Measurements from ENCODE around the gene MYO1D.
"Not testable (repeated sequence)": the region's sequence is repeated elsewhere in the genome, so short reads cannot be mapped to it uniquely, and the experiment has no call there.

MYO1D gene

GRCh38 chr17:32876417-32877163, at the start of gene MYO1D:
Gene MYO1D, minus strand, starts transcription at chr17:32877124. Its CDS starts 252 bp downstream, at chr17:32876872.
- Mint-ChIP-seq H3K9me3 (ENCODE audit: low read depth) (no peaks in the 10 kb centered on the region), H3K27me3 (no peaks in the 10 kb centered on the region), H3K4me3 (peak within 1 kb of the TSS; percentile 95)

GRCh38 chr17:32926183-32926582, 49.3 kb upstream of the MYO1D start:
- H3K4me3 Mint-ChIP-seq = no peak overlapping the region
- H3K27ac Mint-ChIP-seq = no peak overlapping the region
- H3K9me3 Mint-ChIP-seq (ENCODE audit: low read depth) = no peaks in the 10 kb centered on the region
- H3K4me1 Mint-ChIP-seq (ENCODE audit: low read depth) = peaks cover 2% of the 10 kb centered on the region
- H3K36me3 Mint-ChIP-seq = no peaks in the 10 kb centered on the region
- peaks cover 21% of the 10 kb centered on the region for H3K27me3 Mint-ChIP-seq

More at GRCh38 chr17:32876417-32877163, at the start of gene MYO1D:
- Mint-ChIP-seq H3K27ac (peak within 1 kb of the TSS; percentile 86), H3K4me1 (ENCODE audit: low read depth) (peaks cover 13% of the 10 kb centered on the region), H3K36me3 (peaks cover 2% of the 10 kb centered on the region)

- peaks cover 15% of the 10 kb centered on the region for H3K27me3 Mint-ChIP-seq
- H3K4me3 Mint-ChIP-seq; H3K36me3 Mint-ChIP-seq; H3K4me1 Mint-ChIP-seq (ENCODE audit: low read depth); H3K27ac Mint-ChIP-seq; H3K9me3 Mint-ChIP-seq (ENCODE audit: low read depth): not testable (repeated sequence)
Observed at GRCh38 chr17:32923905-32924304, 47.0 kb upstream of the MYO1D start.

- H3K4me3 Mint-ChIP-seq = no peak overlapping the region
- H3K4me1 Mint-ChIP-seq (ENCODE audit: low read depth) = no peaks in the 10 kb centered on the region
- no peak overlapping the region for H3K27ac Mint-ChIP-seq
- H3K27me3 Mint-ChIP-seq = peaks cover 8% of the 10 kb centered on the region
- no peaks in the 10 kb centered on the region for H3K36me3 Mint-ChIP-seq
- H3K9me3 Mint-ChIP-seq (ENCODE audit: low read depth) = no peaks in the 10 kb centered on the region
Observed at GRCh38 chr17:32921017-32921416, 44.1 kb upstream of the MYO1D start.

GRCh38 chr17:32920293-32920692, 43.4 kb upstream of the MYO1D start:
- Mint-ChIP-seq H3K4me3 (no peak overlapping the region), H3K9me3 (ENCODE audit: low read depth) (no peaks in the 10 kb centered on the region), H3K27me3 (peaks cover 2% of the 10 kb centered on the region), H3K27ac (no peak overlapping the region), H3K4me1 (ENCODE audit: low read depth) (no peaks in the 10 kb centered on the region), H3K36me3 (no peaks in the 10 kb centered on the region)

GRCh38 chr17:32919876-32920275, 43.0 kb upstream of the MYO1D start:
- not testable (repeated sequence) for H3K27me3 Mint-ChIP-seq; H3K4me3 Mint-ChIP-seq; H3K4me1 Mint-ChIP-seq (ENCODE audit: low read depth); H3K36me3 Mint-ChIP-seq; H3K27ac Mint-ChIP-seq; H3K9me3 Mint-ChIP-seq (ENCODE audit: low read depth)

- Mint-ChIP-seq H3K4me3 (no peak overlapping the region), H3K4me1 (ENCODE audit: low read depth) (no peaks in the 10 kb centered on the region), H3K27me3 (no peaks in the 10 kb centered on the region), H3K36me3 (no peaks in the 10 kb centered on the region), H3K27ac (no peak overlapping the region), H3K9me3 (ENCODE audit: low read depth) (no peaks in the 10 kb centered on the region)
Observed at GRCh38 chr17:32917842-32918241, 40.9 kb upstream of the MYO1D start.

- H3K27ac Mint-ChIP-seq = no peak overlapping the region
- no peaks in the 10 kb centered on the region for H3K27me3 Mint-ChIP-seq
- H3K9me3 Mint-ChIP-seq (ENCODE audit: low read depth) = no peaks in the 10 kb centered on the region
- H3K4me3 Mint-ChIP-seq = no peak overlapping the region
- H3K4me1 Mint-ChIP-seq (ENCODE audit: low read depth) = no peaks in the 10 kb centered on the region
- no peaks in the 10 kb centered on the region for H3K36me3 Mint-ChIP-seq
Observed at GRCh38 chr17:32917081-32917480, 40.2 kb upstream of the MYO1D start.

GRCh38 chr17:32916134-32916533, 39.2 kb upstream of the MYO1D start:
- Mint-ChIP-seq H3K4me3 (no peak overlapping the region), H3K4me1 (ENCODE audit: low read depth) (no peaks in the 10 kb centered on the region), H3K27me3 (no peaks in the 10 kb centered on the region), H3K9me3 (ENCODE audit: low read depth) (no peaks in the 10 kb centered on the region), H3K36me3 (no peaks in the 10 kb centered on the region), H3K27ac (no peak overlapping the region)

- Mint-ChIP-seq H3K4me3 (no peak overlapping the region), H3K27me3 (no peaks in the 10 kb centered on the region)
Observed at GRCh38 chr17:32915245-32915644, 38.3 kb upstream of the MYO1D start.

GRCh38 chr17:32914181-32914580, 37.3 kb upstream of the MYO1D start:
- Mint-ChIP-seq H3K36me3 (no peaks in the 10 kb centered on the region), H3K9me3 (ENCODE audit: low read depth) (no peaks in the 10 kb centered on the region), H3K4me1 (ENCODE audit: low read depth) (no peaks in the 10 kb centered on the region), H3K27ac (no peak overlapping the region), H3K27me3 (no peaks in the 10 kb centered on the region), H3K4me3 (no peak overlapping the region)

More at GRCh38 chr17:32915245-32915644, 38.3 kb upstream of the MYO1D start:
- Mint-ChIP-seq H3K36me3 (no peaks in the 10 kb centered on the region), H3K27ac (no peak overlapping the region), H3K9me3 (ENCODE audit: low read depth) (no peaks in the 10 kb centered on the region), H3K4me1 (ENCODE audit: low read depth) (no peaks in the 10 kb centered on the region)

GRCh38 chr17:32913593-32913992, 36.7 kb upstream of the MYO1D start:
- H3K9me3 Mint-ChIP-seq (ENCODE audit: low read depth) = no peaks in the 10 kb centered on the region
- no peaks in the 10 kb centered on the region for H3K36me3 Mint-ChIP-seq
- H3K4me1 Mint-ChIP-seq (ENCODE audit: low read depth) = no peaks in the 10 kb centered on the region
- H3K27me3 Mint-ChIP-seq = no peaks in the 10 kb centered on the region
- no peak overlapping the region for H3K27ac Mint-ChIP-seq
- no peak overlapping the region for H3K4me3 Mint-ChIP-seq

GRCh38 chr17:32912218-32912897, 35.4 kb upstream of the MYO1D start:
- H3K36me3 Mint-ChIP-seq = no peaks in the 10 kb centered on the region
- H3K9me3 Mint-ChIP-seq (ENCODE audit: low read depth) = no peaks in the 10 kb centered on the region

GRCh38 chr17:32910769-32911168, 33.8 kb upstream of the MYO1D start:
- H3K27me3 Mint-ChIP-seq = peaks cover 4% of the 10 kb centered on the region
- no peak overlapping the region for H3K27ac Mint-ChIP-seq
- H3K36me3 Mint-ChIP-seq = no peaks in the 10 kb centered on the region
- H3K9me3 Mint-ChIP-seq (ENCODE audit: low read depth) = no peaks in the 10 kb centered on the region
- H3K4me3 Mint-ChIP-seq = no peak overlapping the region
- H3K4me1 Mint-ChIP-seq (ENCODE audit: low read depth) = no peaks in the 10 kb centered on the region

More at GRCh38 chr17:32912218-32912897, 35.4 kb upstream of the MYO1D start:
- no peak overlapping the region for H3K4me3 Mint-ChIP-seq
- no peak overlapping the region for H3K27ac Mint-ChIP-seq
- H3K27me3 Mint-ChIP-seq = no peaks in the 10 kb centered on the region
- no peaks in the 10 kb centered on the region for H3K4me1 Mint-ChIP-seq (ENCODE audit: low read depth)

- no peaks in the 10 kb centered on the region for H3K36me3 Mint-ChIP-seq
- no peaks in the 10 kb centered on the region for H3K4me1 Mint-ChIP-seq (ENCODE audit: low read depth)
- no peak overlapping the region for H3K4me3 Mint-ChIP-seq
- peaks cover 10% of the 10 kb centered on the region for H3K27me3 Mint-ChIP-seq
- no peaks in the 10 kb centered on the region for H3K9me3 Mint-ChIP-seq (ENCODE audit: low read depth)
- H3K27ac Mint-ChIP-seq = no peak overlapping the region
Observed at GRCh38 chr17:32909787-32910369, 33.0 kb upstream of the MYO1D start.

All from activated naive CD8-positive, alpha-beta T cell (primary cell).